Measurements from ENCODE around the gene CYP2U1. TPM values are rescaled to one million over a fixed set of nuclear protein-coding genes. Genes with fewer than 3 reads are reported as not detected.
A peak's percentile ranks its signal among the peaks of the same experiment; 100 is the strongest.
"Not testable (repeated sequence)": the region's sequence is repeated elsewhere in the genome, so short reads cannot be mapped to it uniquely, and the experiment has no call there.

Gene CYP2U1
- total RNA-seq, 1 experiment from 2014 or later, result 2.0 TPM

DNA sequence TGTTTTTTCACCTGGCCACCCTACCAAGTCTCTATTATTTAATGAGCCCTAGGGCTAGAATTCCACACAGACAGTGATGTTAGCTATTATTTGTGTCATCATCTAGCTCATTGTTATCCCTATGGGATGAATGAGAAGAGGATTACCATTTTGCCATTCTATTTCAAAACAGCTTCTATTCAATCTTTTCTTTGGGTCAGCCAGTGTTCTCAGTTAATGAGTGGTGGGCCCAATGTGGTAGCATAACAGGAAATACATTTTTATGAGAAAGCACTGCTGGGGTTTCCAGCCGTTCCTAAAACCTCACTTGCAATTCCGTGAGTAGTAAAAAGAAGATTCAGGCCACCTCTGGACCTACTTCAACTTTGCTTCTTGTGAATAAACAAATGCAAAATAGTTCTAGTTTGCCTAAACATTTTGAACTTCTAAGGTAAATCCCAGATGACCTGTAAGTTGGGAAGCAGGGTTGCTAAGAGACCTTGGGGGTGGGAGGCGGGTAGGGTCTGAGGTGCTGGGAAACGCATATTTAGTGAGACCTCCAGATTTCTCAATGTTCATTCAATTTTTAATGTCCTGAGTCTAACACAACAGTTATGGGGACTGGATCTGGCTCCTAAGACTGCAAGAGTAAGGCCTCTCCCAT lies 24.8 kb upstream of the CYP2U1 start:
- Histone ChIP-seq H3K4me3 (no peak overlapping the region), H3K27me3 (no peaks in the 10 kb centered on the region)
- no peak for DNase-seq

DNA sequence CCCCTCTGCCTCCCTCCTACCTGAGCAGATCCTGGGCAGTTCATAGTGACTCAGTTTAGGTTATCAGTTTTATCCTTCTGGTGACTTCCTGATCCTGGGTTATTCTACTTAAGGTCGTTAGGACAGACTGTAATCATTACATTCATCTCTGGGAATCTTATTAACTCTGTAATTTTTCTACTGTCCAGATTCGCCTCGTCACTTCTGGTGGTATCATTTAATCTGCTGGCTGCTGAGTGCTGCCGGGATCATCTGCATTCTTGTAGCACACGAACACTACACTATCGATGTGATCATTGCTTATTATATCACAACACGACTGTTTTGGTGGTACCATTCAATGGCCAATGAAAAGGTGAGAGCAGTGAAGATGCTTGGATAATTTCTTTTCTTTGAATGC lies 23.0 kb upstream of the CYP2U1 start:
- no peak for DNase-seq
- peaks cover 3% of the 10 kb centered on the region; the same call in 1 of the 2 replicates for H3K36me3 ChIP-seq
- no peaks in the 10 kb centered on the region for H3K9me3 ChIP-seq

More for the DNA sequence above, 24.8 kb upstream of the CYP2U1 start:
- H3K9me3 ChIP-seq, result no peaks in the 10 kb centered on the region
- peaks cover 3% of the 10 kb centered on the region for H3K36me3 ChIP-seq

DNA sequence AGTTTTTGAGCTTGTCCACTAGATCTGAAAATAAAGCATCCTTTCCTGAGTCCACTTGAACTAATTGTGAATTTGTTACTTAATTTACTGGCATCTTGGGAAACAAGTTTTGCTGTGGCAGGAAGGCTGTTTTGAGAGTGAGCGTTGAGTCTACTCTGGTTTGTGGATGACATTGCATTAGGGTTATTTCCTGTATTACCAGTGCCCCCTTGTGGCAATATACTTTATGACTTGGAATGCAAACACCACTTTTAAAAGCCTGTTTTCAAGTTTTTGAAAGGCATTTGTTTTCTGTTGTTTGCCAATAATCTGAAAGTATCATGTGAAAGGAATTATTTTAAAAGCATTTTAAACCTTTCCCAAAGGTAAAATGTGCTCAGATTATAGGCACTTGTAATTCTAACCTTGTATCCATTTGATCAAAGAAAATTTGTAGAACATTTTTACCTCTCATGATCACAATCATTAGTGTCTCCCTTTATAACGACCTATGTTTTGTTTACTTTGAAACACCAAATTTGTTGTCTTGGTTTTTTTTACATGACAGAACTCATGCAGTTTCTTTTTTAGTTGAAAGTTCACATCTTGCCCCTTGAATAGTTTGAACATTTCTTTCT lies 18.0 kb upstream of the CYP2U1 start:
- H3K4me3 ChIP-seq, result no peak overlapping the region
- no peaks in the 10 kb centered on the region for H3K9me3 ChIP-seq
- H3K27me3 ChIP-seq, result no peaks in the 10 kb centered on the region
- no peak for DNase-seq
- no peaks in the 10 kb centered on the region for H3K36me3 ChIP-seq

More for the DNA sequence above, 23.0 kb upstream of the CYP2U1 start:
- no peak overlapping the region for H3K4me3 ChIP-seq
- no peaks in the 10 kb centered on the region for H3K27me3 ChIP-seq

DNA sequence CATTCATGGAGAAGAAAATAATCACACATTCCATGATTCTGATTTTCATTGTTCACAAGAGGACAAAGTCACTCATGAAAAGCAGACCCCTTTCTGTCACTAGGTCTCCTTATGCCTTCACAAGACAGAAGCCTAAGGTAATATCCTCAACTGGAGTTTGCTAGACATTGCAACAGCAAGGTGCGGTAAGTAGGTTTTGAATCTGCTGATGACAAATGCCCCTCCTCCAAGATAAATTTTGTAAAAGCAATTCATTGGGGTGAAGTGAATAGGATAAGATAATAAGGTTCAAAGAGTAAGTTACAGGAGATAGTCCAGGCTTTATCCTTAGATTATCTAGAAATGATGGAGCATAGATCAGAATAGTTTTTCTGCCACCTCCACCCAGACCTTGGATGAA lies 16.1 kb upstream of the CYP2U1 start:
- Histone ChIP-seq H3K9me3 (no peaks in the 10 kb centered on the region), H3K36me3 (no peaks in the 10 kb centered on the region), H3K27me3 (no peaks in the 10 kb centered on the region), H3K4me3 (no peak overlapping the region)
- DNase-seq, result no peak

DNA sequence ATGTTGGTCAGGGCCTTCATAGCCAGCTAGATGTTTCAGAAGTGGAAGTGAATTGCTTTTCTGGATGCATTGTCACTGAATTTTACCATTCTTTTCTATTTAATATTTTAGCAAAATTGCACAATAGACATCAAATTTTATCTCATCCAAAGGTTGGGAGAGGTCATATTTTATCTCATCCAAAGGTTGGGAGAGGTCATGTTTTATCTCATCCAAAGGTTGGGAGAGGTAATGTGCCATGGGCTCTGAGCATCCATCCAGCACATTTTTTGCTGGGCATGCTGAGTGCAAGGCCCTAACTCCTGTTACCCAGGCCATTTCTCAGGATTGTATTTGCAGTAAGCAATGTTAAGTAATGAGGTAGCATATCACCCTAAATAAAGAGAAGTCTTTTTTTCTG lies 14.7 kb upstream of the CYP2U1 start:
- no peak for DNase-seq
- H3K9me3 ChIP-seq, result no peaks in the 10 kb centered on the region
- H3K27me3 ChIP-seq, result no peaks in the 10 kb centered on the region
- H3K36me3 ChIP-seq, result no peaks in the 10 kb centered on the region
- H3K4me3 ChIP-seq, result no peak overlapping the region

DNA sequence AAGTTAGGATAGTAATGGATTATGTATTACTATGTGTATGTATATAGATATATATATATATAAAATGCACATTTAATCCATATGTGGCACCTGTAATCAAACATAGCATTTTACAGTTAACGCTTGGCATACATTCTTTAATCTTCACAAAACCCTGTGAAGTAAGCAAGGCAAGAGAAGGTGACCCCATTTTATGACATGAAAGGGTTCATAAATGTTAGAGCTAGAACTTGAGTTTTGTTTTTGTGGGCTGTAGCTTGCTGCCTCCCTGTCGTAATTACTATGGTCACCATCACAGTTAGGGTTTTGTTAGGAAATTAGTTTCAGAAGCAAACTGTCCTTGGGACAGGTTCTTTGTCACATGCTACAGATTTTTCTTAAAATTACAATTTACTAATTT lies 13.8 kb upstream of the CYP2U1 start:
- Histone ChIP-seq H3K9me3 (no peaks in the 10 kb centered on the region), H3K4me3 (no peak overlapping the region), H3K27me3 (no peaks in the 10 kb centered on the region), H3K36me3 (no peaks in the 10 kb centered on the region)
- DNase-seq, result no peak

DNA sequence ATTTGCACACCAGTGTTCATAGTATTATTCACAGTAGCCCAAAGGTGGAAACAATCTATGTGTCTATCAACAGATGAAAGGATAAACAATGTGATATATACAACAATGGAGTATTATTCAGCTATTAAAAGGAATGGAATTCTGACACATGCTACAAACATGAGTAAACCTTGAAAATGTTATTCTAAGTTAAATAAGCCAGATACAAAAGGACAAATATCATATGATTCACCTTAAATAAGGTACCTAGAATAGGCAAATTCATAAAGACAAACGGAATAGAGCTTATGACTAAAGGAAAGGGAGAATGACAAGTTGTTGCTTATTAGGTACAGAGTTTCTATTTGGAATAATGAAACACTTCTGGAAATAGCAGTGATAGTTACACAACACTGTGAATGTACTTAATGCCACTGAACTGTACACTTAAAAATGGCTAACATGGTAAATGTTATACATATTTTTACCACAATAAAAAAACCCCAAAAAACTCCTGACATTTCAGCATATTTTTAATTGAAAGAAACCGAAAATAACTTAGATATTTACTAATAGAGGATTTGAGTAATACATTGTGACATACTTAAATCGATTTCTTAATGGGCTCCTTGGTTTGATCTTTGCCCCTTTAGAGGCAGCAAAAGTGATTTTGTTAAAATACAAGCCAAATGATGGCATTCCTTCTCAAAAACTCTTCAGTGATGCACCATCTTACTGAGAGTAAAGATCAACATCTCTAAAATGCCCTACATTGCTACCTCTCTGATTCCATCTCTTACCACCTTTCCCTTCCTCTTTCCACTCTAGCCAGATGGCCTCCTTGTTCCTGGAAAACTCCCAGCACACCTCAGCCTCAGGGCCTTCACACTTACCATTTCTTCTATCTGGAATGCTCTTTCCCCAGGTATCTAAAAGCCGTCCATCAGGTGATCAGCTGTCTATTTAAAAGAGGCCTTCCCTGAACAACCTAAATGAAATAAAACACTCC lies 8.6 kb upstream of the CYP2U1 start:
- DNase-seq, result no peak
- H3K27me3 ChIP-seq, result no peaks in the 10 kb centered on the region
- H3K36me3 ChIP-seq, result no peaks in the 10 kb centered on the region
- H3K4me3 ChIP-seq, result no peak overlapping the region
- no peaks in the 10 kb centered on the region for H3K9me3 ChIP-seq

DNA sequence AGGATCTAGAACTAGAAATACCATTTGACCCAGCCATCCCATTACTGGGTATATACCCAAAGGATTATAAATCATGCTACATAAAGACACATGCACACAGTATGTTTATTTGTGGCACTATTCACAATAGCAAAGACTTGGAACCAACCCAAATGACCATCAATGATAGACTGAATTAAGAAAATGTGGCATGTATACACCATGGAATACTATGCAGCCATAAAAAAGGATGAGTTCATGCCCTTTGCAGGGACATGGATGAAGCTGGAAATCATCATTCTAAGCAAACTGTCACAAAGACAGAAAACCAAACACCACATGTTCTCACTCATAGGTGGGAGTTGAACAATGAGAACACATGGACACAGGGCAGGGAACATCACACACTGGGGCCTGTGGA lies 5.6 kb upstream of the CYP2U1 start:
- H3K9me3 ChIP-seq, H3K27me3 ChIP-seq, H3K36me3 ChIP-seq, H3K4me3 ChIP-seq, DNase-seq: not testable (repeated sequence)

DNA sequence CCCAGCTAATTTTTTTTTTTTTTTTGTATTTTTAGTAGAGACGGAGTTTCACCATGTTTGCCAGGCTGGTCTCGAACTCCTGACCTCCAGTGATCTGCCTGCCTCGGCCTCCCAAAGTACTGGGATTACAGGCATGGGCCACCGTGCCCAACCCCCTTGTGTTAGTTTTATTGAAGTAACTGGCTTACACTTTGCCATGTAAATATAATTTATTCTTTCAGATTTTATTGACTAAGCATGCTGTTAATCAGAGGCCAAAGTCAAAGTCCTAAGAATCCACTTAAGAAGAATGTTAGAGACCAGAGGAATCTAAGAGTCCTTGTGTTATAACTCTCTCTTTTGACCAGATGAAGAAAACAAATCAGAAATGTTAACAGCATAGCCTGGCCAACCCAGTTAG lies 4.5 kb upstream of the CYP2U1 start:
- H3K36me3 ChIP-seq, H3K27me3 ChIP-seq, H3K4me3 ChIP-seq, H3K9me3 ChIP-seq, DNase-seq: not testable (repeated sequence)

DNA sequence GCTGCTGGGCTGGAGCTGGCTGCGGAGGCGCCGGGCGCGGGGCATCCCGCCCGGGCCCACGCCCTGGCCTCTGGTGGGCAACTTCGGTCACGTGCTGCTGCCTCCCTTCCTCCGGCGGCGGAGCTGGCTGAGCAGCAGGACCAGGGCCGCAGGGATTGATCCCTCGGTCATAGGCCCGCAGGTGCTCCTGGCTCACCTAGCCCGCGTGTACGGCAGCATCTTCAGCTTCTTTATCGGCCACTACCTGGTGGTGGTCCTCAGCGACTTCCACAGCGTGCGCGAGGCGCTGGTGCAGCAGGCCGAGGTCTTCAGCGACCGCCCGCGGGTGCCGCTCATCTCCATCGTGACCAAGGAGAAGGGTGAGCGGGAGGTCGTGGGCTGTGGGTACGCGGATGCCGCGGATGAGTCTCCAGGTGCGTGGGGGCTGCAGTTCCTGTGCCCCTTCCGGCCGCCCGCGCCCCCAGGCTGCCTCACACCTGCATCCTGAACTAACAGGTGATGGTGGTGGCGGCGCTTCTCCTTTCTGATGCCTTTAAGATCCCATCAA lies 499 bp downstream of the CYP2U1 start:
- no peak for DNase-seq
- Histone ChIP-seq H3K4me3 (peak overlapping the region; percentile 57), H3K27me3 (no peaks in the 10 kb centered on the region), H3K36me3 (no peaks in the 10 kb centered on the region), H3K9me3 (no peaks in the 10 kb centered on the region)

DNA sequence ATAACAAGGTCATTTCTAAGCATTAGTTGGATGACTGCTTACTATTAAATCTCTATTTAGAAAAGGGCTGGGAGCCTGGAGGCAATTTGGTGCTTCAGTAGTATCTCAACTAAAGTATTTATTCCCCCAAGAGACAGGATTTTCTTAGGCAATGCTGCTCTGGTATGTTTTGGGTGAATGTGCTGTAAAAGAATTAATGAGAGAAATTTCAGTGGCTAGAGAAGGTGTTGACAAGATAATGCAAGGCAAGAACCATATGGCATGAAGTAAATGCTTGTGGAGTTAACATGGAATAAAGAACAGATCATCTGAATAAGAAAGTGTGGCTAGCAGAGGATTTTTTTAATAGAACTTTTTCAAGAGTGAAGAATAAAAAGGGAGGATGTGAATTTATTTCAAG lies 3.9 kb downstream of the CYP2U1 start:
- H3K9me3 ChIP-seq, result no peaks in the 10 kb centered on the region
- H3K4me3 ChIP-seq, result no peak overlapping the region
- no peak for DNase-seq
- H3K27me3 ChIP-seq, result no peaks in the 10 kb centered on the region
- H3K36me3 ChIP-seq, result no peaks in the 10 kb centered on the region

DNA sequence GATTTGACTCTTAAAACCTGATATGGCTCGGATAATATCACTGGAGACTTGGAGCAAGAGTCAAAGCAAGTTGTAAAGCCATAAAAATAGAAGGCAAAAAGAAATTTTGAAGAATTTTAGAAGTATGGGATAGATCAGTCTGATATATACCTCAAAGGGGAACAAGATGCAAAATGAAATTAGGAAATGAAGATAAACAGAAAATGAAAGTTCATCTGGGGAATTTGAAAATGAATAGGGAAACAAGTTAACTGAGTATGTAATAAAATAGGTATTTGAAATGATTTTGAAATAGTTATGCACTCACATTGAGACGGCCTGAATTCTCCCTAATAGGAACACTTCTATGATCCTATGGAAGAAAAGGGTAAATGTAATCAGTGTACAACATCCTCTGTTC lies 5.7 kb downstream of the CYP2U1 start:
- Histone ChIP-seq H3K9me3 (no peaks in the 10 kb centered on the region), H3K4me3 (no peak overlapping the region), H3K27me3 (no peaks in the 10 kb centered on the region), H3K36me3 (no peaks in the 10 kb centered on the region)
- DNase-seq, result no peak

DNA sequence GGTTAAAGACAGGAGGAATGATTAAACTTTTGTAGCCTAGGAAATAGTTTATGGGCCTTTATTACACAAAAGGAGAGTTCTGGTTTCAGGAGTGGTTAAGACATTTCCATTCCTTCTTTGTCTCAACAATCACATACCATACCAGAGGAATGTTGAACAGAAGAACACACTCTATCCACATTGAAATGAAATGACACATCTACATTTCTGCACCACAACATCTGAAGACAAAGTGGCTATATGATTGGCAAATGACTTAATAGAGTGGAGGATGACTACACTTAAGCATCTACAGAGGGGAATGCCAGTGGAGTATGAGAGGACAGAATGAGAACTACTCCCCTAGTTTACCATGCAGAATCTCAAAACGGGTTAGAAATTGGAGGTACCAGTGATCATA lies 8.0 kb downstream of the CYP2U1 start:
- H3K36me3 ChIP-seq, result no peaks in the 10 kb centered on the region
- no peak overlapping the region for H3K4me3 ChIP-seq
- no peak for DNase-seq
- H3K9me3 ChIP-seq, result no peaks in the 10 kb centered on the region
- H3K27me3 ChIP-seq, result no peaks in the 10 kb centered on the region

DNA sequence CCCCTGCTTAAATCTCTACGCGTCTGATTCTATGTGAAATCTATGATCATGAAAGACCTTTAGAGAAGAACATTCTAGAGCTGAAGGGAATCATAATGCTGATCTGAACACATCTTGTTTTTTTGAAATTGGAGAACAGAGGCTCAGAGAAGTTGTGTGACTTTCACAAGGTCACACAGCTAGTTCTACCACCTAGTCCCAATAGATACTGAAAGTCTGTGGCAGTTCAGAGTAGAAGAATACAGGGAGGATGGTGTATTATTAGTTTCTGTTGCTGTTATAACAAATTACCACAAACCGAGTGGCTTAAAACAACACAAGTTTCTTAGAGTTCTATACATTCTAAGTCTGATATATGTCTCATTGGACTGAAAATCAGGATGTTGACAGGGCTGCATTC lies 14.5 kb downstream of the CYP2U1 start:
- Histone ChIP-seq H3K9me3 (no peaks in the 10 kb centered on the region), H3K36me3 (no peaks in the 10 kb centered on the region), H3K4me3 (no peak overlapping the region), H3K27me3 (no peaks in the 10 kb centered on the region)
- no peak for DNase-seq

DNA sequence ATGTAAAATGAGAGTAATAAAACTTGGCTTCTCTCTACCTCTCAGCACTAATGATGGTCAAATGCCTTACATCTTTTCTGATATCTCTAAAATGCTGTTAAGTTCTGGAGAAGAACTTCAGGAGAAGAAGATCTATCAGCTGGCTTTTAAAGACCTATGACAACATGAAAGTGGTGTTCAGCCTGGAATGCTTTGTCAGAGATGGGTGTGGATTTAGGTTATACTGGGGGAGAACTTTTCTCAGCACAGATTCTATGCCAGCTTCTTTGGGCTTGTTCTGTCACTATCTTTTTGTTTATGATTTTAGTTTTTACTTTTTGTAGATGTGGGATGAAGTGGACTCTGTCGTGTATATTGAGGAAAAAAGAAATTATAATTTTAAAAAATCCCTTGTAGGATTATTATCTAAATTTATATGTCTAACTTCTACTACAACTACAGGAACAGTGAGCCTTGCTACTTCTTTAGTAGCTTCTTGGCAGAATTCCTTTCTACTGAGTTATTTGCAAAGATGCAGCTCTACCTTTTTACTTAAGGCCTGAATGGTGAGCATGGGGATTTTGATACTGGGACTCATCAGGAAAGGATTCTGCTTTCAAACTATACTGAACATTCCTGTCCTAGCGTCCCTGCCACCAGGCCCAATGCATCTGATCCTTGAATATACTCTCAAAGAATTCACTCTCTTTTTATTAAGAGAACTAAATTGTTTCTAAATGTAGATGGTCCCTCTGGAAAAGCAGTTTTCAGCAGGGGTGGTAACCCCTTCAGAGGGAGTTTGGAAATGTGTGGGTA lies 19.6 kb downstream of the CYP2U1 start:
- no peaks in the 10 kb centered on the region for H3K36me3 ChIP-seq

DNA sequence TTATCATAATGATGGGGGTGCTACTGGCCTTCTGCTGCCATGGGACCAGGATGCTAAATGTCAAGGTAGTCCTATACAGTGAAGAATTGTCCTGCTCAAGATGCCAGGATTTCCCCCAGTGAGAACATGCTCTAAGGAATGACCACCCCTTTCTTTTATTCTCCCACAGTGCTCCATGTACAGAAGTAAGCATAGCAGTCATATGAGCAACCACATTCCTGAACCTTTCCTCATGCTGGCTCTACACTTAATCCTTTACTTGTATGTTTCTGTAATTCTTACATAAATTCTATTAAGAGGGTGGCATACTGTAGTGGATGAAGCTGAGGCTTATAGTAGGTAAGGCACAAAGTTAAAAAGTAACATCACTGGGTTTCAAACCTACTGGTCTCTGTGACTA lies 20.2 kb downstream of the CYP2U1 start:
- H3K4me3 ChIP-seq, result no peak overlapping the region
- H3K9me3 ChIP-seq, result no peaks in the 10 kb centered on the region
- DNase-seq, result no peak
- no peaks in the 10 kb centered on the region for H3K27me3 ChIP-seq
- no peaks in the 10 kb centered on the region for H3K36me3 ChIP-seq

More for the DNA sequence above, 19.6 kb downstream of the CYP2U1 start:
- Histone ChIP-seq H3K9me3 (no peaks in the 10 kb centered on the region), H3K4me3 (no peak overlapping the region), H3K27me3 (no peaks in the 10 kb centered on the region)
- no peak for DNase-seq
